GM19395 (cell line): ENCODE measurements around the gene GLRX5.
"Not testable (repeated sequence)": the region's sequence is repeated elsewhere in the genome, so short reads cannot be mapped to it uniquely, and the experiment has no call there.

Experiments
- ATAC-seq: cut with Tn5 transposase; IDR thresholded peaks from one replicate; pipeline ENCODE4 v1.9.1; 2021; ENCODE audit warnings: mild to moderate bottlenecking, moderate library complexity; ENCODE audit not compliant: unreplicated experiment

The GLRX5 gene

DNA sequence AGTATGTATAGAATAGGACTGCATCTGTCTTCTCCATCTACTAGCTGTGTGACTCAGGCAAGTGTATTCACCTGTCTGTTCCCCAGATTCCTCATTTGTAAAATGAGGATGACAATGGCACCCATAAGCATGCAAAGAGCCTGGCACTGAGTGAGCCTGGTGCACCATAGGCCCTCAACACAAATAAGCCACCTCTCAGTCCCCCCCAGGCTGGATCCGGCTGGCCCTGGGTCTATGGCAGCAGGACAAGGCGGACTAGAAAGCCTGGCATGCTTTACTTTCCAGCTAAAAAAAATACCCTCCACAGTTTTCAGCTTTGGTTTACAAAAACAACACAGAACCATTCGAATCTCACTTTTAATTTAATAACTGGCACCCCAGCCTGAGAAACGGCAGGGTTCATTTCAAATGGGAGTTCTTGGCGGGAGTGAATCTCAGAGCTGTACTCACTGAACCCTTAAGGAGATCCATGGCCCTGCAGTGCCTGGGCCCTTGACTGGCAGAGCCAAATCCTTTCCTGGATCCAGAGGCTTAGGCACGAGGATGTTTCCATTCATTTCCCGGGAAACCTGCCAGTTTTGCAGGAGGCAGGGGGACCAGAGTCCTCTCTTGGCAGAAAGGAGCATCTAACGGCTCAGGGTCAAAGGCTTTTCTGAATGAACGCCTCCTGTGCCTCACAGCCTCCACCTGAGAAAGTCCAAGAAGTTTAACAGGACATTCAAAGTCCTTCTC is 36.1 kb upstream of the GLRX5 start:
- ATAC-seq = no peak

DNA sequence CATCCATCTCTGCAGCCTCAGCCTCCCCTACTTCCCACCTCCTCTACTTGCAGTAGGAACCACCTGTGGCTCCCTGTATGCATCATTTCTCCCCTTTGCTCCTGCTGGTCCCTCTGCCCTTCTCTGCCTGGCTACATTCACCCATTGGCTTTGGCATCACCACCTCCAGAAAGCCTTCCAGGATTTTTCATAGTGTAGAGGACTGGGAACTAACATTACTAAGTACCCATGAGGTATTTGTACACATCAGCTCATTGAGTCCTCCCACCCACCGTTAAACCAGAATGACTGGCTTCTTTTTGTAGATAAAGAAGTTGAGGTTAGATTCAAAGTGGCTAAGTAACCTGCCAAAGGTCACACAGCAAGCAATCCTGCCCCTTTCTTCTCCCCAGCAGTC is 35.5 kb upstream of the GLRX5 start:
- ATAC-seq = no peak

DNA sequence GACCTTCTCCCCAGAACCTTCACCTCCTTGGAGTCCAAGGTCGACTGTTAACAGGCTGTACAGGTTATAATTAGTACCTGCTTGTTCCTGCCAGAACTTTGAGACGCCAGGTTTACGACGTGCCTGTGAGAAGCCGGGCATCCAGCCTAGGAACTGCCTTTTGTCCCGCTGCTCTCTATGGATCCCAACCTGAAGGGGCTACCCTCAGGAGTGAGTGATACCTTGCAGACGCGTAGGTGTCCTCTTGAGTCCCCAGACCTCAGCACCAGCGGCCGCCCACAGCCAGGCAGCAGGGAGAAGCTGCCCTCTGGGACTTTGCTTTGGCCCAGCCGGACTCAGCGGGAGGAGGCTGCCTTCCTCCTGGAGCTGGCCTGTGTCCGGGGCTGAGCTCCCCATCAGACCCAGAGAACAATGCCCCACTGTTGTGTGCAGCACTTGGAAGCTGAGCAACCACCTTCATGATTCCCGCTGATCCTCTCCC is 34.6 kb upstream of the GLRX5 start:
- no peak for ATAC-seq

DNA sequence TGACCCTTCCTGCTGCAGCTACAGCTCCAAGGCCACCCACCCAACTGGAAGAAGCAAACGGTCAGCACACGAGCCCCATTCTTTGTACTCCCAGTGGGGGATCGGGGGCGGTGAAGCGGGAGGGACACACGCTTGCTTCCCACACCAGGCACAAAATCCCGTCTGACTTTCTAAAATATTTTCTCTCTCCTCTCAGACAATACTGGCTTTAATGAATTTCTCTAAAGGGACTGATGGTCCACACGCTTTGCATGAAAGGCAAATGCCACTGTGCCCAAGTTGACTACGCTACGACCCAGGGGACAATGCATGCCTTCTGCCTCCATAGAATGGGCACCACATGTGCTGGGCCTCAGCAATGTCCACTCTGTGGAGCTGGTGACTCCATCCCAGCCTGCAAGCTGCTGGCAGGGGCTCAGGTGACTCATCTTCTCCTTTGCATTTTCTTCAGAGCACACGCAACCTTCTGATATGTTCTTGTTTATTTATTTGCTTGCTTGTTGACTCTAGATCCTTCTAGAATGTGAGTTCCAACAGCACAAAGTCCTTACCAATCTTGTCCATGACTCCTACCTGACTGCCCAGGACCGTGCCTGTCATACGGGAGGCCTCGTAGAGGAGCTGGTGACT is 34.0 kb upstream of the GLRX5 start:
- ATAC-seq = no peak

DNA sequence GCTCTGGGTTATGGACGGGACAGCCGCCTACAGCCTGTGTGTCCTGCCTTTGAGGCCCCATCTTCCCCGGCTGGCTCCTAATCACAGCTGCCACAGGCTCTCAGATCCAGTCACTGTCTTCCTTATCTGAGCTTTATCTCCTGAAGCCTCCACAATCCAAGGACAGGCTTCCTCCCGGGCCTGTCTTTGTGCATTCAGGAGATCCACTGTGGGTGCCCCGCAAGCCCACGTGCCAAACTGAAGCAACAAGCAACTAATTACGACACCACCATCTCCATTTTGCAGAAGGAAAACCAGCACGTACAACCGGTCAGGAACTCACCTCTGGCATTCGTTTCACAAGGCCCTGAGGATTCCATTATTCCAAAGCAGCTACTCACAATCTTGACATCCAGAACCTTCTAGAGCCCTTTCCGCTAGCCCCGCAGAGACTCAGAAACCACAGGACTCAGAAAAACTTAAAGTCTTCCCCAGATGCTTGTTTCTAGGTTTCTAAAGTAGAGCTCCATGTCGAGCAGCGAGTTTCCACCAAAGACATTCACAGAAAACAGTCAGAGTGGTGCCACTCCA is 32.4 kb upstream of the GLRX5 start:
- no peak for ATAC-seq

DNA sequence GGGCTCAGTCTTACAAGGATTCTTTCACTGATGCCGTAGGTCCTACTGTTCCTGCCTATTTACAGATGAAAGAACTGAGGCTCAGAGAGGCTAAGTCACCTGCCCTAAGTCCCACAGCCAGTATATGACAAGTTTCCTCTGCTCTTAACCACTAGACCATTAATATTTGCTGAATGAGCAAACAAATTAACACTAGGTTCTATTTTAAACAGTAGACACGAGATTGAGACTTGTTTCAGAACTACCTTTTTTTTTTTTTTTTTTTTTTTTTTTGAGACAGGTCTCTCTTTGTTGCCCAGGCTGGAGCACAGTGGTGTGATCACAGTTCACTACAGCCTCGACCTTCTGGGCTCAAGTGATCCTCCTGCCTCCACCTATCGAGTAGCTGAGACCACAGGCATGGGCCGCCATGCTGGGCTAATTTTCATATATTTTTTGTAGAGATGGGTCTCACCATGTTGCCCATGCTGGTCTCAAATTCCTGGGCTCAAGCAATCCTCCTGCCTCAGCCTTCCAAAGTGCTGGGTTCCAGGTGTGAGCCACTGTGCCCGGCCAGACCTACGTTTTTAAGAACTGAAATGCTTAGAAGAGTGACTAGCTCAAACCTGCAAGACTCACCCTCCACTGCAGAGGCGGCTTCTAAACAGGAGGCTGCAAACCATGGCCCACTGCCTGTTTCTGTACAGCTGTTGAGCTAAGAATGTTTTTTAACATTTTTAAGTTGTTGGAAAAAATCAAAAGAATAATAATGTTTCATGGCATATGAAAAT is 31.3 kb upstream of the GLRX5 start:
- peak; percentile 71 for ATAC-seq

DNA sequence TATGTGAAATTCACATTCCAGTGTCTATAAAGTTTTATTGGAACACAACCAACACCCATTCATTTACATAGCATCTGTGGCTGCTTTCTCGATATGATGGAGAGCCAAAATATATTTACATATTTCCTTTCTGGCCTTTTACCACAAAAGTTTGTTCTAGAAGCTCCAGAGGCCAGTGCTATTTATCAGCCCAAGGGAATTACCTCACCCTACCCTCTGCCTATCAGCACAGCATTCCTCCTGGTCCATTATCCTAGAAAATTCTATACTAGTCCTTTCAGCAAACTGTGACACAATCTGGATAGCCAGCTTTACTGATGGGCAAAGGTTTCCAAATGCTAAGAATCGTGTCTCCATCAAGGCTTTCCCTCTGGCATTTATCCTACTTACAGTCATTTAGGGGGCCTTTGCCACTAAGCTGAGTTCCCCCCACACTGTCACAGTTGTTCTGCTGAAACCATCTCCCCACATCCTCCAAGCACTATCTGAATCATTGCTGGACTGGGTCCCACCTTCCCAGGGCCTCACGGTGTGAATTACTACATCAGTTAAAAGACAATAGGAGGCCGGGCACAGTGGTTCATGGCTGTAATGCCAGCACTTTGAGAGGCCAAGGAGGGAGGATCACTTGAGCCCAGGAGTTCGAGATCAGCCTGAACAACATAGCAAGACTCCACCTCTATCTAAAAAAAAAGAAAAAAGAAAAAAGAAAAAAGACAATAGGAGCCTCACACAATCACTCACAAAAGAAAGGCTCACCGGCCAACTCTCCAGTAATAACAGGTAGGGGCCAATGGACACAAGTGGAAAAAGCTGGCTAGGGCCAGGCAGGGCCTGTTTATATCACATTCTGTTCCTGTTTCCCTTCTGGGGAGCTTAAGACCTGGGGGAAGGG is 30.5 kb upstream of the GLRX5 start:
- ATAC-seq = no peak

DNA sequence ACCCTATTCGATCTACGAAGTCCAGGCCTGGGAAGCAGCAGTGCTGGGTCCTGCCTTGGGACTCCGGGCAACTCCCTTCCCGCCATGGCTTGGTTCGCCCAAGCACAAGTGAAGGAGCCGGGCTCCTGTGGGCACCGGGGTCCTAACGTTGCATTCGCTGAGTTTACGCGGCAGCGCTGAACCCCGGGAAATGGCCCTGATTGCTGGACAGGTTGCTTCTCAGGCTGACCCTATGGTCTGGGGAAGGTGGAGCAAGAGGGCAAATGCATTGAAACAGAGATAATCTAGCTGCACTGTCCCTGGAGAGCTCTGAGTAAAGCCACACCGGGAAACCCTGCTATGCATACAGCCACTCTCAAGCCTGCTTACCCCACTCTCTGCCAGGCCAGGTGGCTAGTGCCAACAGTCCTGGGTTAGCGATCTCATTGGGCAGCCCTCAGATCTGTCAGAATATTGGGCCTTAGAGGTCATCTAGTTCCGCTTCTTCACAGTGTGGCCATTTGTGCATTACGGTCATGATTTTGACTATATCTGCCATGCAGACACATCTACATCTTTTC is 29.7 kb upstream of the GLRX5 start:
- ATAC-seq = no peak

DNA sequence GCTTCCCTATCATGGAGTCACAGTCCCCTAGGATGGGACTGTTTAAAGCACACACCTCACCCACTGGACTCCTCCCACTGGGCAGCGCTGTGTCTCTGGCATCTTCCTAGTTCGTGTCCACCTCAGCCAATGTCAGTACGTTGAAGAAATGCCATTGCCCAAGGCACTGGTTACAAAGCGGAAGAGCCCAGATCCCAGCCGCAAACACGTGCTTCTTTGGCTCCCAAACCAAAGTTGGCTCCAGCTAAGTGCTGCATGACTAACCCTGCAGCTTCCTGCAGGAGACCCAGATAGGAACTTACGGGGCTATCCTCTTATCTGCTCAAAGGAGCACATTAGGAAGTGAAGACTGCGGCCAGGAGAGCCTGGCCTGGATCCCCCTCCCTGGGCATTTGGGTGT is 27.7 kb upstream of the GLRX5 start:
- ATAC-seq = no peak

DNA sequence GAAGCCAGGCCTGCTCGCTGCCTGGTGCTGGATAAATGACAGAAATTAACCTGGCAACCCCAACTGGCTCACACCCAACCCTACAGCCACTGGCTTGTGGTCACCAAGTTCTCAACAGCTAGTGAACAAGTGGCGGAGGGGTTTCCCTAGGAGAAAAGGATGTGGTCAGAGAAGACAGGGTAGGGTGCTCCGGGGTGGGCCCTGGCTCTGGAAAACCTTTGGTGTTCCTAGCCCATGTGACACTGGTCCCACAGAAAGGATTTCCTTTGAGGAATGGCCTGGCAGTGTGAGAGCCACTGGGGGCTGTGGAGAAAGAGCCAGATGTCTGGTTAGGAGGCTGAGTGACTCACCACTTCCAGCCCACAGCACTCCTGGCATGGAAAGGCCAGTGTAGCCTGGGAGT is 27.1 kb upstream of the GLRX5 start:
- ATAC-seq = no peak

DNA sequence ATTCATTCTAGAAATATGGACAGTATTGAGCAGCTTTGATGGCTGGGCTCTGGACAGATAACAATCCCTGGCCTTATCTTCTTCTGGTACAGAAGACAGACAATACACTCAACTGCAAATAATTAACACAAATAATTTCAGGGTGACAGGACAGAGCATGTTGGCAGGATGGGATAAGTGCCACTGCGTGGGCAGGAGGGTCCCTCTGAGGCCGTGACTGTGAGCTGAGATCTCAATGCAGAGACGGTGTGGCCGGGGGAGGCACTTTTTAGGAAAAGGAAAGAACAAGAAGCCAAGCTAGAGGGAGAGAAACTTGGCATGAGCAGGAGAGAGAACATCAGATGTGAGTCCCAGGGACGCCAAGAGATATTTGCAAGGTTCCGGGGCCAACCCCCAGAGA is 26.5 kb upstream of the GLRX5 start:
- ATAC-seq = no peak

DNA sequence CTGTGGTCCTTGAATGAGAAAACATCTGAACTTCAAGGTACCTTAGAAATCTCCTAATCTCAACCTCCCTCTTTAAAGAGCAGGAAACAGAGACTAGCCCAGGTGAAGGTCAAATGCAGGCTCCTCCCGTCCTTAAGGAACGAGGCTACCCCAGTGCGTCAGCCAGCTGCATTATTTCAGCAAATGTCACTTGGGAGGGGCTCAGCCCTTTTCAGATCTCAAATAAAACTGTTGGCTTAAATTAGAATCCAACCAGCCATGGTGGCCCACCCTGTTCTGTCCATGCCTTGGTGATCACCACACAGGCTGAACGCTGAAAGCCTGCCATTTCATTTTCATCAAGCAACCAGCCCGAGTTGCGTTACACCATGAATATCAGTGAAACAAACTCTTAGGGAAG is 25.4 kb upstream of the GLRX5 start:
- no peak for ATAC-seq

DNA sequence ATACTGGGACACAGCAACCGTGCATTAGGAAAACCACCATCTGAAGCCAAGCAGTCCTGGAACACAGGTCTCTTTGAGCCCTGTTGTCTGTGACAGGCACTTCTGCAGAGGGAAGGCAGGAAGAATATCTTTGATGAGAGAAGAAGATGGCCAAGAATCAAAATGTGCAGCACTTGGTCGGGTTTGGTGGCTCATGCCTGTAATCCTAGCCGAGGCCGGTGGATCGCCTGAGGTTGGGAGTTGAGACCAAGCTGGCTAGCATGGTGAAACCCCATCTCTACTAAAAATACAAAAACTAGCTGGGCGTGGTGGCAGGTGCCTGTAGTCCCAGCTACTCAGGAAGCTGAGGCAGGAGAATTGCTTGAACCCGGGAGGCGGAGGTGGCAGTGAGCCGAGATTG is 24.5 kb upstream of the GLRX5 start:
- not testable (repeated sequence) for ATAC-seq

DNA sequence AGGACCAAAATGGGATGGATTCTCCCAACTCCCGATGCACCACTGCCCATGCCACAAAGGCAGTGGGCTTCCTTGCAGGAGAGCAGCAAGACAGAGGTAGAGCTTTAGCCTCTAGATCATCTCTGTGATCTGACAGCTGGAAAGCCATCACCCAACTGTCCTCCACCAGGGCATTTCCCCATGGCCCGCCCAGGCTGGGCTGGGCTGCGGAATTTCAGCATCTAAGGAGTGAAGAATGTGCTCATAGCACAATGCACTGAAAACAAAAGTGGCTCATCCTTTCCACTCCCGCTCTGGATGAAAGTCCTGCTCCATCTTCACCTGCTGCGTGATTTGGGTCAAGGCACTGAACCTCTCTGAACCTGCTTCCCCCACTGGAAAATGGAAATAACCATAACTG is 24.0 kb upstream of the GLRX5 start:
- ATAC-seq = no peak

DNA sequence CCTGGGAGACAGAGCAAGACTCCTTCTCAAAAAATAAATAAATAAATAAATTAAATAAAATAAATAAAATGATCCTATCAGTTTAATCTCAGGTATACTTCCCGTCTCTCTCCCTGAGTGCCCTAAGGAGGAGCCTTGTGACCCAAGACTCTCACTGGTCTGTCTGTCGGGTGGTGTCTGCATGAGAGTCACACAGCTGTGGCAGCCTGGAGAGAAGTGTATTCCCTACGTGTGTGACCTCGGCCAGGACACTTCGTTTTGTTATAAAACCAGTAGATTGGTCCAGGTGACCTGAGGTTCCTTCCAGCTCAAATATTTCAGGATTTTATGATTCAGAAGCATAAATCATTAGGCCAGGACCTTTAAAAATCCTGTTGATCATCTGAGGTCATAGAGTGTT is 23.2 kb upstream of the GLRX5 start:
- ATAC-seq = no peak

DNA sequence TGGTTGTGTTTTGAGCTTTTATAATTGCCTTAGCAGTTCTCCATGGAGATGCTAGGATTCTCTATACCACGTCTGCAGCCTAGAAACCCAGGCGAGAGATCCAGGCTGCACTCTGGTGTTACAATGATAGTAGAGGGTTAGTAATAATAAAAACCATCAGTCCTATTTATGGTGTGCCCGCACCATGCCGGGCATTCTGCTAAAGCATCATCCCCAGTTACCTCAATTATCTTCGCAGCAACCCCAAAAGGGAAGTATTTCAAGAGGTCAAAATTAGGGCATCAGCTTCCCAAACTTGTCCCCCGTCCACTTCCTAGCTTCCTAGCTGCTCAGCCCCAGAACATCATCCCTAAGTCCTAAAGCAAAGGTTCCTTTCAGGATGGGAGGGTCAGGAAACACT is 21.6 kb upstream of the GLRX5 start:
- no peak for ATAC-seq

DNA sequence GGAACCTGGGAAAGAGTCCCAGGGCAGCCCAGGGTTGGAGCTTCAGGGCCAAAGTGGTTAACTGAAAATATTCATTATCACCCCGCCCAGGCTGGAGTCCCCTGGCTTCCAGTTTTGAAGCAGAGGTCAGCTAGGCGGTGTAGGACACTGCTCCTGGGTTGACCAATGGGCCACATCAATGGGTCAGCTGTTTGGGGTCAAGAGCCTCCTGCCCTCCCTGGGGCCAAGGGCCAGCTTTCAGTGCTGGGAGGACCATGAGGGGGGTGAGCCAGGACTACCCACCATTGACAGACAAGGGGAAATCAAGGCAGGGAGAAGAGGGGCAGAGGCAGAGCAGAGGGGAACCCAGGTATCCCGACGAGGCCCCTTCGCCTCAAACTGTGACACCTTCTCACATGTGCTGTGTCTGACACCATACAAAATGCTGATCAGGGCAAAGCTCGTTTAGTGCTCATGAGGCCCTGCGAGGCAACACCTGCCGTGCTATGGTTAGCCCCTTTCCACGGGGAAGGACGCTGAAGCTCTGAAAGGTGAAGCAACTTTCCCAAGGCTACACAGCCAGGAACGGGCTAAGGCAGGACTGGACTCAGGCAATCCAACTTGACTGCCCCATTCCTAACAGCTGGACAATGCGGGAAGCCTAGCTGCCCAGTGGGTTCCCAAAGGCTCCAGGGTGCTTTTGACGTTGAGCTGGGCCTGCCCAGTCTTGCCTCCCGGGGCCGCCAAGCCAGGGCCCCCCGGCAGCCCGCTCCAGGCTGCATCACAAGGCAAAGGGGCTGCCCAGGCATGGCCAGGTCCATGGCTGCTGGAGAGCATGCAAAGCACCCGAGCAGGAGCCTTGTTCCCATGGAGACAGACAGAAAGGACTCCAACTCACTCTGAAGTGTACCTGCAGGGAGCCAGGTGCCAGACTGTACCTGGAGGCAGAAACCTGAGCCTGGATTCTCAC is 20.4 kb upstream of the GLRX5 start:
- no peak for ATAC-seq

DNA sequence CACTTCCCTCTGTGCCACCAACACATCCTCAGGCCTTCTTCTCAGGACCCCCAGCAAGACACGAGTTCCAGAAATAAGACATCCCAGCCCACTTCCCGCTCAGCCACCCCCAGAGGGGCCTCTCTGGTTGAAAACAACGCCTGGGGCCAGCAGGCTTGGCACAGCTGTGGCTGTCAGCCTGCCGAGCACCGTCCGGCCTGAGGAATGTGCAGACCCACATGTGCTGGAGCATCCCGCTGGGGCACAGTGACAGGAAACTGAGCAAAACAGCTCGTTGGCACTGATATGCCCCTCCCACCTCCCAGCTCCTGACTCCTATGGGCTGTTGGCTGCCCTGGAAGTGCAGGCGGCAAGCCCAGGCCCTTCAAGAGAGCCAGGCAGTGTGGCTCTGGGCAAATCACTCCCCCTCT is 19.8 kb upstream of the GLRX5 start:
- ATAC-seq = no peak
